GM19043 (cell line): Measurements from ENCODE around the gene GFPT2.

Experiments used
- ATAC-seq: cut with Tn5 transposase; IDR thresholded peaks from one replicate; pipeline ENCODE4 v1.9.1; 2021; ENCODE audit warnings: low read depth; ENCODE audit not compliant: unreplicated experiment

The GFPT2 gene

GRCh38 chr5:180289966-180290365, 63.2 kb downstream of the GFPT2 start:
- ATAC-seq, result no peak

- ATAC-seq, result no peak
Observed at GRCh38 chr5:180289433-180289832, 63.7 kb downstream of the GFPT2 start.

GRCh38 chr5:180287868-180288267, 65.3 kb downstream of the GFPT2 start:
- no peak for ATAC-seq

- no peak for ATAC-seq
Observed at GRCh38 chr5:180287404-180287803, 65.7 kb downstream of the GFPT2 start.

- no peak for ATAC-seq
Observed at GRCh38 chr5:180284149-180284548, 69.0 kb downstream of the GFPT2 start.

GRCh38 chr5:180283026-180283615, 70.0 kb downstream of the GFPT2 start:
- ATAC-seq, result no peak

- no peak for ATAC-seq
Observed at GRCh38 chr5:180282281-180282680, 70.9 kb downstream of the GFPT2 start.

GRCh38 chr5:180281706-180282105, 71.4 kb downstream of the GFPT2 start:
- ATAC-seq, result no peak

GRCh38 chr5:180274695-180275094, 78.4 kb downstream of the GFPT2 start:
- ATAC-seq, result no peak

GRCh38 chr5:180271221-180271620, 81.9 kb downstream of the GFPT2 start:
- ATAC-seq, result no peak

- no peak for ATAC-seq
Observed at GRCh38 chr5:180259260-180259611, 93.9 kb downstream of the GFPT2 start.

GRCh38 chr5:180253036-180253824, 99.9 kb downstream of the GFPT2 start:
- ATAC-seq, result no peak

GRCh38 chr5:180251887-180252286, 101.2 kb downstream of the GFPT2 start:
- no peak for ATAC-seq

- ATAC-seq, result no peak
Observed at GRCh38 chr5:180251141-180251540, 102.0 kb downstream of the GFPT2 start.
